Lower leg skin (tissue), 3 donors: ENCODE results near the gene UFD1.

Experiments
- POLR2A ChIP-seq, 2 donors: fragments of 450-650 bp; IDR thresholded peaks; one replicate each; pipeline ENCODE4 v1.6.1; 2016 to 2017; ENCODE audit warnings: antibody characterized with exemption in 2 of 2, mild to moderate bottlenecking in 1 of 2, moderate library complexity in 1 of 2
- TF ChIP-seq, protein P1 (sequence below), 3 donors: fragments of 450-650 bp; IDR thresholded peaks; one replicate each; pipeline ENCODE4 v1.5.1; 2016; ENCODE audit warnings: antibody characterized with exemption in 3 of 3, mild to moderate bottlenecking in 3 of 3, moderate library complexity in 2 of 3

DNA sequence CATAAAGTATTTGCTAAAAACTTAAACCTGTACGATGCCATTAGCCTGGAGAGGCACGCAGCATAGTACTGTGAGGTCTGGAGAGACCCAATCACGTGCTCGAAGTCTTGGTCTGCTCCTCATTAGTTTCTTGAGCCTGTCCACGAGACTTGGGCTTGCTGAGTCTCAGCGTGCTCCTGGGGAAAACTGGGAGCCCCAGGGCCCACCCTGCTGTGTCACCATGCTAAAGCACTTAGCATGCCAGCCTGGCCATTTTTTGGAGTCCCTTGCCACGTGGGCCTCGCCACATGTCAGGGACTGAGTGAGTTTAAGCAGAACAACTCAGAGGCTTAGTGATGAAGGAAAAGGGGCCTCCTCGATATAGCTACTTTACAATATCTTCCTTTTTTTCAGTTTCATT lies 3.3 kb upstream of the UFD1 start:
- TF ChIP-seq, protein P1, sequence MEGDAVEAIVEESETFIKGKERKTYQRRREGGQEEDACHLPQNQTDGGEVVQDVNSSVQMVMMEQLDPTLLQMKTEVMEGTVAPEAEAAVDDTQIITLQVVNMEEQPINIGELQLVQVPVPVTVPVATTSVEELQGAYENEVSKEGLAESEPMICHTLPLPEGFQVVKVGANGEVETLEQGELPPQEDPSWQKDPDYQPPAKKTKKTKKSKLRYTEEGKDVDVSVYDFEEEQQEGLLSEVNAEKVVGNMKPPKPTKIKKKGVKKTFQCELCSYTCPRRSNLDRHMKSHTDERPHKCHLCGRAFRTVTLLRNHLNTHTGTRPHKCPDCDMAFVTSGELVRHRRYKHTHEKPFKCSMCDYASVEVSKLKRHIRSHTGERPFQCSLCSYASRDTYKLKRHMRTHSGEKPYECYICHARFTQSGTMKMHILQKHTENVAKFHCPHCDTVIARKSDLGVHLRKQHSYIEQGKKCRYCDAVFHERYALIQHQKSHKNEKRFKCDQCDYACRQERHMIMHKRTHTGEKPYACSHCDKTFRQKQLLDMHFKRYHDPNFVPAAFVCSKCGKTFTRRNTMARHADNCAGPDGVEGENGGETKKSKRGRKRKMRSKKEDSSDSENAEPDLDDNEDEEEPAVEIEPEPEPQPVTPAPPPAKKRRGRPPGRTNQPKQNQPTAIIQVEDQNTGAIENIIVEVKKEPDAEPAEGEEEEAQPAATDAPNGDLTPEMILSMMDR (IDR thresholded peaks at IDR 0.05), result no peak
- no peak for TF ChIP-seq POLR2A (IDR thresholded peaks at IDR 0.05)
